IPS-15b (cell line): ENCODE results near the gene GPC5.

Source experiments
- H3K27me3 ChIP-seq: one replicate; pipeline ENCODE4 v1.6.1; 2013; ENCODE audit warnings: low read length; ENCODE audit not compliant: control insufficient read depth, insufficient read depth
- H3K36me3 ChIP-seq: one replicate; pipeline ENCODE4 v1.6.1; 2013; ENCODE audit warnings: low read length; ENCODE audit not compliant: control insufficient read depth, insufficient read depth
- H3K4me1 ChIP-seq: one replicate; pipeline ENCODE4 v1.6.1; 2013; ENCODE audit warnings: mild to moderate bottlenecking, low read length; ENCODE audit not compliant: control insufficient read depth, insufficient read depth
- H3K4me3 ChIP-seq: one replicate; pipeline ENCODE4 v1.5.1; 2013; ENCODE audit warnings: low read depth, low read length
- H3K9ac ChIP-seq: one replicate; pipeline ENCODE4 v1.6.1; 2013; ENCODE audit warnings: low read depth, mild to moderate bottlenecking, low read length
- H3K9me3 ChIP-seq: one replicate; pipeline ENCODE4 v1.6.1; 2013; ENCODE audit warnings: mild to moderate bottlenecking, low read length; ENCODE audit not compliant: control insufficient read depth, insufficient read depth

Gene GPC5

GRCh38 chr13:91609353-91609752 is 210.9 kb downstream of the GPC5 start:
- Histone ChIP-seq H3K4me1 (no peaks in the 10 kb centered on the region), H3K4me3 (no peak overlapping the region), H3K9me3 (no peaks in the 10 kb centered on the region), H3K36me3 (no peaks in the 10 kb centered on the region), H3K9ac (no peak overlapping the region), H3K27me3 (no peaks in the 10 kb centered on the region)

GRCh38 chr13:91618315-91618714 is 219.9 kb downstream of the GPC5 start:
- Histone ChIP-seq H3K27me3 (no peaks in the 10 kb centered on the region), H3K9ac (no peak overlapping the region), H3K4me1 (no peaks in the 10 kb centered on the region), H3K9me3 (no peaks in the 10 kb centered on the region), H3K4me3 (no peak overlapping the region), H3K36me3 (no peaks in the 10 kb centered on the region)

GRCh38 chr13:91620670-91621141 is 222.3 kb downstream of the GPC5 start:
- H3K4me3 ChIP-seq = no peak overlapping the region
- H3K9ac ChIP-seq = no peak overlapping the region
- no peaks in the 10 kb centered on the region for H3K9me3 ChIP-seq
- H3K27me3 ChIP-seq = no peaks in the 10 kb centered on the region
- H3K36me3 ChIP-seq = no peaks in the 10 kb centered on the region
- H3K4me1 ChIP-seq = no peaks in the 10 kb centered on the region

- Histone ChIP-seq H3K9me3 (no peaks in the 10 kb centered on the region), H3K4me1 (no peaks in the 10 kb centered on the region), H3K27me3 (no peaks in the 10 kb centered on the region), H3K4me3 (no peak overlapping the region), H3K36me3 (no peaks in the 10 kb centered on the region), H3K9ac (no peak overlapping the region)
Measured at GRCh38 chr13:91621161-91621560, 222.7 kb downstream of the GPC5 start.

- no peak overlapping the region for H3K4me3 ChIP-seq
- no peak overlapping the region for H3K9ac ChIP-seq
- H3K27me3 ChIP-seq = no peaks in the 10 kb centered on the region
- no peaks in the 10 kb centered on the region for H3K36me3 ChIP-seq
- H3K4me1 ChIP-seq = no peaks in the 10 kb centered on the region
- H3K9me3 ChIP-seq = no peaks in the 10 kb centered on the region
Measured at GRCh38 chr13:91621963-91622362, 223.5 kb downstream of the GPC5 start.

- no peak overlapping the region for H3K9ac ChIP-seq
- no peaks in the 10 kb centered on the region for H3K27me3 ChIP-seq
- no peak overlapping the region for H3K4me3 ChIP-seq
- no peaks in the 10 kb centered on the region for H3K36me3 ChIP-seq
- H3K9me3 ChIP-seq = no peaks in the 10 kb centered on the region
- no peaks in the 10 kb centered on the region for H3K4me1 ChIP-seq
Measured at GRCh38 chr13:91622778-91623550, 224.5 kb downstream of the GPC5 start.

- no peak overlapping the region for H3K9ac ChIP-seq
- no peaks in the 10 kb centered on the region for H3K36me3 ChIP-seq
- H3K4me1 ChIP-seq = no peaks in the 10 kb centered on the region
Measured at GRCh38 chr13:91627952-91628739, 229.7 kb downstream of the GPC5 start.

GRCh38 chr13:91630946-91631345 is 232.5 kb downstream of the GPC5 start:
- no peak overlapping the region for H3K9ac ChIP-seq
- H3K4me1 ChIP-seq = no peaks in the 10 kb centered on the region
- H3K36me3 ChIP-seq = no peaks in the 10 kb centered on the region
- H3K27me3 ChIP-seq = no peaks in the 10 kb centered on the region
- H3K4me3 ChIP-seq = no peak overlapping the region
- no peaks in the 10 kb centered on the region for H3K9me3 ChIP-seq

More at GRCh38 chr13:91627952-91628739, 229.7 kb downstream of the GPC5 start:
- no peaks in the 10 kb centered on the region for H3K9me3 ChIP-seq
- H3K27me3 ChIP-seq = no peaks in the 10 kb centered on the region
- no peak overlapping the region for H3K4me3 ChIP-seq

- Histone ChIP-seq H3K27me3 (no peaks in the 10 kb centered on the region), H3K9ac (no peak overlapping the region), H3K4me1 (no peaks in the 10 kb centered on the region), H3K4me3 (no peak overlapping the region), H3K9me3 (no peaks in the 10 kb centered on the region), H3K36me3 (no peaks in the 10 kb centered on the region)
Measured at GRCh38 chr13:91632086-91632485, 233.7 kb downstream of the GPC5 start.

GRCh38 chr13:91639330-91639729 is 240.9 kb downstream of the GPC5 start:
- Histone ChIP-seq H3K4me1 (no peaks in the 10 kb centered on the region), H3K36me3 (no peaks in the 10 kb centered on the region), H3K9ac (no peak overlapping the region), H3K9me3 (no peaks in the 10 kb centered on the region), H3K27me3 (no peaks in the 10 kb centered on the region), H3K4me3 (no peak overlapping the region)

GRCh38 chr13:91643394-91643793 is 245.0 kb downstream of the GPC5 start:
- Histone ChIP-seq H3K36me3 (no peaks in the 10 kb centered on the region), H3K4me3 (no peak overlapping the region), H3K9ac (no peak overlapping the region), H3K27me3 (no peaks in the 10 kb centered on the region), H3K4me1 (no peaks in the 10 kb centered on the region), H3K9me3 (no peaks in the 10 kb centered on the region)

- H3K4me3 ChIP-seq = no peak overlapping the region
- no peaks in the 10 kb centered on the region for H3K27me3 ChIP-seq
- no peaks in the 10 kb centered on the region for H3K36me3 ChIP-seq
- no peaks in the 10 kb centered on the region for H3K9me3 ChIP-seq
- no peak overlapping the region for H3K9ac ChIP-seq
- H3K4me1 ChIP-seq = no peaks in the 10 kb centered on the region
Measured at GRCh38 chr13:91644806-91645205, 246.4 kb downstream of the GPC5 start.
